Lower leg skin (tissue), 3 donors: ENCODE measurements around the gene SULT1A3.
"Not testable (repeated sequence)": the region's sequence is repeated elsewhere in the genome, so short reads cannot be mapped to it uniquely, and the experiment has no call there.

Experiments
- CTCF ChIP-seq, 3 donors: fragments of 450-650 bp; IDR thresholded peaks; one replicate each; pipeline ENCODE4 v1.5.1; 2016; ENCODE audit warnings: antibody characterized with exemption in 3 of 3, mild to moderate bottlenecking in 3 of 3, moderate library complexity in 2 of 3
- POLR2A ChIP-seq, 2 donors: fragments of 450-650 bp; IDR thresholded peaks; one replicate each; pipeline ENCODE4 v1.6.1; 2016 to 2017; ENCODE audit warnings: antibody characterized with exemption in 2 of 2, mild to moderate bottlenecking in 1 of 2, moderate library complexity in 1 of 2

- not testable (repeated sequence) for TF ChIP-seq CTCF, POLR2A (IDR thresholded peaks at IDR 0.05)
These were observed at the start of gene SULT1A3 for GRCh38 chr16:30199049-30199448.
